Right lobe of liver (tissue), 6 donors: ENCODE measurements around the gene MYOCOS. TPM values are rescaled to one million over a fixed set of nuclear protein-coding genes. Genes with fewer than 3 reads are reported as not detected.

Experiments
- ATAC-seq, 4 donors: fragments of 200-7000 bp; cut with Tn5 transposase; one replicate each; pipeline ENCODE4 v1.9.1; 2020; ENCODE audit warnings: mild to moderate bottlenecking in 4 of 4, moderate library complexity in 4 of 4
- DNase-seq, 3 donors: peaks; one replicate each; pipeline ENCODE4 v3.0.0-alpha.2; 2020
- H3K27ac ChIP-seq, 3 donors: fragments of 200-600 bp; one replicate each; pipeline ENCODE4 v1.8.0; 2022
- H3K27me3 ChIP-seq, 2 donors: fragments of 200-600 bp; one replicate each; pipeline ENCODE4 v1.8.0; 2022
- H3K36me3 ChIP-seq, 4 donors: fragments of 200-600 bp; sonication (generic) in 1 of 4; one replicate each; pipeline versions ENCODE4 v1.5.1 to v1.8.0; 2017 to 2022; ENCODE audit warnings: control low read depth in 1 of 4
- H3K4me1 ChIP-seq, 4 donors: fragments of 200-600 bp; sonication (generic) in 1 of 4; one replicate each; pipeline versions ENCODE4 v1.5.1 to v1.8.0; 2017 to 2022; ENCODE audit warnings: control low read depth in 1 of 4
- H3K4me3 ChIP-seq, 3 donors: fragments of 200-600 bp; one replicate each; pipeline ENCODE4 v1.8.0; 2022
- H3K9me3 ChIP-seq, 4 donors: fragments of 200-600 bp; sonication (generic) in 1 of 4; one replicate each; pipeline versions ENCODE4 v1.5.1 to v1.8.0; 2017 to 2022; ENCODE audit warnings: control low read depth in 1 of 4
- CTCF ChIP-seq, 4 donors: fragments of 200-600 bp in 3 of 4; fragments of 450-650 bp in 1 of 4; IDR thresholded peaks; one replicate each; pipeline versions ENCODE4 v1.5.1 to v1.8.0; 2016 to 2022; ENCODE audit warnings: antibody characterized with exemption in 4 of 4, mild to moderate bottlenecking in 2 of 4
- POLR2A ChIP-seq: fragments of 450-650 bp; IDR thresholded peaks from one replicate; pipeline ENCODE4 v1.6.1; 2017; ENCODE audit warnings: antibody characterized with exemption, mild to moderate bottlenecking
- WGBS: methylation state at CpG from one replicate; pipeline ENCODE4 v1.1.6; 2018; ENCODE audit warnings: low coverage, low lambda C conversion rate; ENCODE audit not compliant: insufficient coverage; ENCODE audit errors: missing lambda C conversion rate; 5-methylcytosine and 5-hydroxymethylcytosine counted together
- intact Hi-C, 2 donors: fragments of 100-400 bp; cut with DNase I; formaldehyde crosslinking; loops; one replicate each; pipeline versions ENCODE4 v1.11.2 to v1.14.1; 2022
- total RNA-seq, 6 experiments: library from RNA; depleted of rRNA in 2 of 6; stranded (reverse); fragments of >200 nt in 2 of 6; fragmentation: NEBNext Ultra II Directional in 3 of 6; extraction: Animal tissue kit (Norgen Biotek cat#: 25700) in 3 of 6; gene quantifications; one replicate each; pipeline versions ENCODE4 v1.1.0 to v1.2.4, GENCODE V29; 2016 to 2023
- donor health status: DM: no; HTN: yes; CAD: no.
- donor health status: DM: no; HTN: no; CAD: no.
- donor health status: DM: no; HTN: no; CAD: no.
- donor health status: DM: no; HTN: yes; CAD: no.
- donor health status: DM: no; HTN: yes; CAD: no.

Gene MYOCOS
- total RNA-seq, 6 experiments from 2014 or later: not detected

- Histone ChIP-seq H3K36me3 (no peaks in the 10 kb centered on the region), H3K4me1 (no peaks in the 10 kb centered on the region), H3K27ac (no peak overlapping the region), H3K27me3 (no peaks in the 10 kb centered on the region), H3K4me3 (no peak overlapping the region), H3K9me3 (no peaks in the 10 kb centered on the region)
- no peak for TF ChIP-seq CTCF (IDR thresholded peaks at IDR 0.05)
- no peak for TF ChIP-seq POLR2A
- intact Hi-C loops: no loop called here
- ATAC-seq (no peak), DNase-seq (no peak)
- 80% methylated on average over 4 of the region's 4 CpGs for whole genome bisulfite sequencing
Measured at GRCh38 chr1:171666114-171666769, 44.2 kb downstream of the MYOCOS start.

DNA sequence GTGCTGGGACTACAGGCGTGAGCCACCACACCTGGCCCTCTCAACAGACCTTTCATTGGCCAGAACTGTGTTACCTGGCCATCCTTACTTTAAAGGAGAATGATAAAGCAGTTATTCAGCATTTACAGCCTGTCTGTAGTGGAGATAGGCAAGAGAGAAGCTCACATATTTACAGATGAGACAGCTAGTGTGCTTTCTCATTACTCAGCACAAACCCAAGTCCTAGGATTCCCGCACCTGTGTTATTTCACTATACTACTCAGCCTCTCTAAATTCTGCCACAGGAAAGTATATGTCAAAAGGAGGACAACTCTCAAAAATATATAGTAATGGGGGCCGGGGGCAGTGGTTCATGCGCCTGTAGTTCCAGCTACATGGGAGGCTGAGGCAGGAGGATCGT, 46.3 kb downstream of the MYOCOS start:
- Histone ChIP-seq H3K27ac (no peak overlapping the region), H3K36me3 (no peaks in the 10 kb centered on the region), H3K4me1 (no peaks in the 10 kb centered on the region), H3K9me3 (no peaks in the 10 kb centered on the region), H3K27me3 (no peaks in the 10 kb centered on the region), H3K4me3 (no peak overlapping the region)
- DNase-seq (no peak), ATAC-seq (no peak)
- intact Hi-C loops: no loop called here
- no peak for TF ChIP-seq POLR2A
- TF ChIP-seq CTCF (IDR thresholded peaks at IDR 0.05): no peak
- WGBS: 83% methylated on average over 3 of the region's 5 CpGs

- H3K27me3 ChIP-seq: no peaks in the 10 kb centered on the region
- no peak overlapping the region for H3K4me3 ChIP-seq
- H3K27ac ChIP-seq: no peak overlapping the region
- peaks cover 0 to 14% (median 3%) of the 10 kb centered on the region in 4 donors for H3K4me1 ChIP-seq
- no peaks in the 10 kb centered on the region for H3K36me3 ChIP-seq
- 93% methylated on average over 8 of the region's 28 CpGs for WGBS
- no peaks in the 10 kb centered on the region for H3K9me3 ChIP-seq
- ATAC-seq: no peak
- no peak for DNase-seq
- no peak for TF ChIP-seq POLR2A
- TF ChIP-seq CTCF (IDR thresholded peaks at IDR 0.05): no peak
- intact Hi-C loops: no loop called here
Measured at GRCh38 chr1:171670739-171671138, 48.7 kb downstream of the MYOCOS start.

DNA sequence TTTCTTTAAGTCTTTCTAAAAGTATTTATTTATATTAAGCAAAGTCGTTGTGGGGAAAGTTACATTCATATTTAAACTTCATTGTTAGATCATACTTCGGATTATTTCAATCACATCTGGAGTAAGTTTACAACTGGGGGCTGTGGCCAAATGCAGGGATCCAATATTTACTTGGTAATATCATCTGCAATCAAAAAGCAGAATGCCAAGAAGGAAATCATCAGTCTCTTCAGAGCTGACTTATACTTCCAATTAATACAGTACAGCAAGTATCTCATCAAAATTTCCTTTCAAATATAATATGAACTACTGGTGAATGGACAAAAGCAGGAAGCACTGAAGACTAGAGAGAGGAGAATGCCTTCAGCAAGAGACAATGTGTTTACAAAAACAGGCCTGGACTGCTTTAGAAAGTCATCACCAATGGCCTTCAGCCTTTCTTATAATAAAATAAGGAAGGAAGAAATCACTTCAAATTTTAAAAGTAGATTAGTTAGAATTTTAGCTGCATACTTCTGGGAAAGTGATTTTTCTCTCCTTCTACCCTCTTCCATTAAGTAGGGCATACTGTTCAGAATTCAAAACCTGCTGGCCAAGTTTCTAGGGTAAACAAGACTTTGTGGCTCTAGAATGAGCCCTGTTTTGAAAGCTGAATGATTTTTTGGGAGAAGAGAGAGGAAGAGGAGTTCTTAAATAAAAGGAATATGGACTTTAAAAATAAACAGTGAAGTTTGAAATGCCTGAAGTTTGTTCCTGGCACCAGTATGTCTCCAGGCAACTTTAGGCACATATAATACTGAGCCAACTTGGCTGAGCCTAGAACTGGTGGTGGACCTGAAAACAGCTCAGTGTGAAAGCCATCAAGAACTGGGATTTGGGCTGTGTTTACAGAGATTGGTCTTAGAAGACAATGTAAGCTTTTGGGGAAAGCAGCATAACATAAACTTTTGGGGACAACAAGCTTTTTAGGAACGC, 52.7 kb downstream of the MYOCOS start:
- 70% methylated on average over 3 of the region's 3 CpGs for WGBS
- DNase-seq: peak in 1 of 3 donors; percentile 48
- H3K36me3 ChIP-seq: no peaks in the 10 kb centered on the region
- H3K9me3 ChIP-seq: no peaks in the 10 kb centered on the region
- no peaks in the 10 kb centered on the region for H3K27me3 ChIP-seq
- peak overlapping the region in 1 of 3 donors; percentile 31 for H3K27ac ChIP-seq
- TF ChIP-seq POLR2A: no peak
- TF ChIP-seq CTCF (IDR thresholded peaks at IDR 0.05): no peak
- peak; percentile 33 to 92 (median 82) for ATAC-seq
- no peak overlapping the region for H3K4me3 ChIP-seq
- intact Hi-C loops: no loop called here
- peaks cover 0 to 15% (median 3%) of the 10 kb centered on the region in 4 donors for H3K4me1 ChIP-seq

Other genes starting within 250 kb of the MYOCOS start
- 10 to 100 TPM; 39.1 to 59.9 (median 48.5) TPM for gene PRRC2C, start 136.7 kb upstream of the MYOCOS start, total RNA-seq
- not detected for gene MYOC, start 30.4 kb downstream of the MYOCOS start, total RNA-seq
- gene VAMP4, start 119.8 kb downstream of the MYOCOS start, total RNA-seq: 1 to 10 TPM; 3.9 to 7.9 (median 6.0) TPM
- 10 to 100 TPM in 5 of 6 experiments, 1 to 10 TPM in 1; 8.9 to 14.4 (median 11.9) TPM for gene METTL13, start 159.4 kb downstream of the MYOCOS start, total RNA-seq
- under 1 TPM; 0.29 to 0.92 (median 0.43) TPM for gene DNM3, start 219.3 kb downstream of the MYOCOS start, total RNA-seq